GM20431 (cell line): ENCODE results near the gene CALB2.
"Not testable (repeated sequence)": the region's sequence is repeated elsewhere in the genome, so short reads cannot be mapped to it uniquely, and the experiment has no call there.

Experiments used
- in situ Hi-C: fragments of 300-500 bp; cut with MseI, MboI; formaldehyde crosslinking; loops from one replicate; pipeline ENCODE4 v1.15.0; 2020; ENCODE audit warnings: low sequenced_read_pairs; ENCODE audit not compliant: unreplicated experiment

The CALB2 gene, protein sequence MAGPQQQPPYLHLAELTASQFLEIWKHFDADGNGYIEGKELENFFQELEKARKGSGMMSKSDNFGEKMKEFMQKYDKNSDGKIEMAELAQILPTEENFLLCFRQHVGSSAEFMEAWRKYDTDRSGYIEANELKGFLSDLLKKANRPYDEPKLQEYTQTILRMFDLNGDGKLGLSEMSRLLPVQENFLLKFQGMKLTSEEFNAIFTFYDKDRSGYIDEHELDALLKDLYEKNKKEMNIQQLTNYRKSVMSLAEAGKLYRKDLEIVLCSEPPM

GRCh38 chr16:71358464-71358998, at the start of gene CALB2:
Gene CALB2 (plus strand): TSS chr16:71358723. CDS start chr16:71358793, 70 bp downstream.
- in situ Hi-C loops = no loop called here

GRCh38 chr16:71311553-71312158, 46.9 kb upstream of the CALB2 start:
- in situ Hi-C loops = no loop called here

DNA sequence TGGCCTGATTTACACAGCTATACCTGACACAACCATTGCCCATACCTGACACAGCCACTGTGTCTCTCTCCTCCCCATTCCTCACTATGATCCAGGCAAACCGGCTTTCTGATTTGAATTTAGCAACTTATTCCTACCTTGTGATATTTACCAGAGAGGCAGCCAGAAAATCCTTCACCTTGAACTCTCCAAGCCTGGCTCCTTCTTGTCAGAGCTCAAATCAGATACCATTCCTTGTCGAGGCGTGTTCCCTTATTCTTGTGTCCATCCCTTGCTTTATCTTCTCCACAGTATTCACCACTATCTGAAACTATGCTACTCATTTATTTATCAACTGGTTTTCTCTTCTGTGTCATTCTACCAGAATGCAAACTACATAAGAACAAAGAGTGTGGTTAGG, 44.9 kb upstream of the CALB2 start:
- in situ Hi-C loops = not testable (repeated sequence)

DNA sequence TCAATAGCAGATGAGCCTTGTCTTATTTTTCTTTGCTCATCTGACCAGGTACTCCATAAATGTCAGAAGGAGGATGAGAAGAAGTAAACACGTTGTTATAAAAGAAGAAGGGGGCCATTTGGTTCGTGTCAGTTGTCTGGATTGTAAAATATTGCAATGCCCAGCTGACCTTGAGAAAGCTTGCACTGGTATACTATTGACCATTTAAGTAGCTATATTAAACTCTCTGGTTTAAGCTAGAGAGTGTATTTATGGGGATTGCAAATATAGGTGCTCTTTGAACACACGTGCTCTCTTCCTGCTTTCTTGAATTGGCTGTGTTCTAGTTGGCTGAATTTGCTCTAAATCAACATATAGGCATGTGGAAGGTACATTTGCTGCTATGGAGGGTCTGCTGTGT, 43.3 kb upstream of the CALB2 start:
- in situ Hi-C loops = no loop called here

DNA sequence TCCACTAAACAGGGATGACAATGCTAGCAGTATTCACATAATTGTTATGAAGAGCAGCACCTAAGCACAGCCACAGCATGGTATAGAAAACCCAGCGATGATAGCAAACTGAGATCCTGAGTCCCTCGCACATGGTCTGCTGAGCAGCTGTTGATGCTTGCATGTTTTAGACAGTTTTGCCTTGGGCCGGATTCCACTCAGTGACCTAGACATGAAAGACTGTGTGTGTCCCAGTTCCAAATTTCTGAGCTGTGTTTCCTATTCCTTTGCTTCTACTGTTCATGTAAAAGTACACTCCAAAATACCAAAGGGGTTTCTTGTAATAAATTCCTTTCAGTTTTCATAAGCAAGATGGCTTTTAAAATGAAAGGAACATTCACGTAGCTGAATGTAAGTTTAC, 38.5 kb upstream of the CALB2 start:
- in situ Hi-C loops = no loop called here

DNA sequence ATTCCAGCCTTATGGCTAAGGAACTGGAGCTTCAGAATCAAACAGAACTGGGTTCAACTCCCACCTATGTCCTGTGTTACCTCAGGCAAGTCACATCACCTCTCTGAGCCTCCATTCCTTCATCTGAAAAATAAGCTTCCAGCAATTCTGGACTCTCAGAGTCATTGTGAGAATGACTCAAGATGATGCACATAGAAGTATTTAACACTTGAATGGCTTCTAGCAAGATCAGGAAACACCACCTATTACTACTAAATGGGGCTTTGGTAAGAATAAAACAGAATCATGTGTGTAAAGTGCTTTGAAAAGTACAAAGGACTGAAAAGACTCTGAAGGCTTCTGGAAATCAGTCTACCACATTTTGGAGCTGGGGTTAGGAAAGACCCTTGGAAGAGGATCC, 30.8 kb upstream of the CALB2 start:
- in situ Hi-C loops = no loop called here

- in situ Hi-C loops = no loop called here
These were observed 30.4 kb upstream of the CALB2 start for GRCh38 chr16:71328151-71328550.

DNA sequence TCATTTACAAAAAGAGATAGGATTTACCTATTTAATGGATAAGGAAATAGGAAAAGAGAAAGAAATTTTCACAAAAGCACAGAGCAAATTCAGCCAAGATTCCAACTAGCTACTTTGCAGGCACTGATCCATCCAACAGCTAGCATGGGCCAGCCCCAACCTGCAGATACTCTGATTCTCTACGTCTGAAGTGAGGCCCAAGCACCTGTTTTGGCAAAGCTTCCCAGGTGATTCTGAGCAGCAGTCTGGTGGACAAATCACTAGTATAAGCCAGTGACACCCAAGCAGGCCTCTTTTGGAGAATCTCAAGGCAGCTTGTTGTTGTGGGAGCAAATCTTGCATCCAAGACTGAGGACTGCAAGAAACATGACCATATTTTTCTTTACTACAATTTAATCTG, 20.9 kb upstream of the CALB2 start:
- in situ Hi-C loops = no loop called here

GRCh38 chr16:71338193-71338592, 20.3 kb upstream of the CALB2 start:
- in situ Hi-C loops = no loop called here

DNA sequence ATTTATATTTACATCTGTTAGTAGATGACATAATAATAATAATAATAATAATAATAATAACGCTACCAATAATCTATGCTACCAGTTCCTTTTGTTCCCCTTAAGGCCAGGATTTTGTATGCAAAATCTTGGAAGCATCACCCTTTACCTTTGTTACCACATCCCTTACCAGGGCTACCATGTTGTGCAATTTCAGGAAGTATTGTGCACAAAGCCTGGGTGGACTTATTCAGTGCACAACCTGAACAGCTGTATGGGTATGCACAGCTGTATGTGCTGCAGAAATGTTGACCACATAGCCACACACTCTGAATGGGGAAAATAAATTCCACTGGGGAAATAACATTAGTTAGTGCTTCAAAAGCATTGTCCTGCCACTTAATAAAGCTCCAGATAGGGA, 19.9 kb upstream of the CALB2 start:
- in situ Hi-C loops = no loop called here

GRCh38 chr16:71339236-71340171, 19.0 kb upstream of the CALB2 start:
- in situ Hi-C loops = no loop called here

DNA sequence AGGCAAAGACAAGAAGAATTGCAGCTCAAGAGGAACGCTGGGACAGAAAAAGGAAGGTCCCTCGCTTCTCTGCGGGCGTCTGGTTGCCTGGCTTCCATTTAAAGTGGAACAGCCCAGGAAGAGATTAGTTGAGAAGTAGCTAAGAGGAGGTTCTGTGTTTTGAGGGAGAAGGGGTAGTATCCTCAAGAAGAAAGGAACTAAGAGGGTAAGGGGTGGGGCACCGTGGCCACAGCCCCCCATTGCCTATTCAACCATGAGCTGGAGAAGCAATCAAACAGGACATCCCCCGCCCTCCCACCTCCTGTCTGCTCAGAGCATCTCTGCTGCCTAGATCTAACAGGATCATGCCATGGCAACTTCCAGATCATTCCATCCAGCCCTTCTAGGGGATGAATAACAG, 18.1 kb upstream of the CALB2 start:
- in situ Hi-C loops = no loop called here

DNA sequence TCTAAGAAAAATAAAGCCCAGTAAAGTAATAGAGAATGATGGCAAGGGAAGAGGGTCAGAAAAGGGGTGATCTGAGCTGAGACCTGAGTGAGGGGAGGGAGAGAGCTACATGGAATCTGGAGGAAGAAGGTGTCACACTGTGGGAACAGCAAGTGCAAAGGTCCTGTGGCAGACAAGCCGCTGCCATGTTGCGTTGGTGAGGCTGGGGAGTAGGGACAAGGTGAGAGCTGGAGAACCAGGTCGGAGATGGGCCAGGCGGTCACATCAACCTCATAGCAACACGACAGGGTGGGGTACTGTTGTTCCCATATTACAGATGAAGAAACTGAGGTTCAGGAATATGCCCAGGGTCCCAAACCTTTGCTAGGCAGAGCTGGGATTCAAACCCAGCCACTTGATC, 16.6 kb upstream of the CALB2 start:
- in situ Hi-C loops = no loop called here

GRCh38 chr16:71343078-71343477, 15.4 kb upstream of the CALB2 start:
- in situ Hi-C loops = no loop called here

DNA sequence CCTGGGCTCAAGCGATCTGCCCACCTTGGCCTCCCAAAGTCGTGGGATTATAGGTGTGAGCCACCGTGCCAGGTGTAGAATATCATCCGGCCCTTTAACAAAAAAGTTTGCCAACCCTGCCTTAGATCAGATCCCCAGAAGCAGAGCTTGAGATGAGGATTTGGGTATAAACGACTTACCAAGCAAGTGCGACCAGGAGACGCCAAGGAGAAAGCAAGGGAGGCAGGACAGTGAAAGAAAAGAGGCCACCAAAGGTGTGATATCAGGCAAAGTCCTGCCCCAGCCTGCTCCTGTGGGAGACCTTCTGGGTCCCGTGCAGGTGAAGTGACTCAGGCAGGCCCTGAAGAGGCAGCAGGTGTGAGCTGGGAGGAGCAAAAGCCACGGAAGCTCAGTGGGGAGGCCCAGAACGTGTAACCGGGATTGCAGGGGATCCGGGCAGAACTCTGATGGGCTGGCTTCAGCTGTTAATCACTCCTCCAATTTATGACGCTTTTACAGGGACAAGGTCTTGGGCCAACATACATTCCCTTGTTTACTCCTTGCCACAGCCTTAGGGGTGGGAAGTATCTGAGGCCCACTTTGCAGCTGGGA, 14.1 kb upstream of the CALB2 start:
- in situ Hi-C loops = no loop called here

GRCh38 chr16:71345031-71345430, 13.5 kb upstream of the CALB2 start:
- in situ Hi-C loops = no loop called here

- in situ Hi-C loops = no loop called here
These were observed 11.4 kb upstream of the CALB2 start for GRCh38 chr16:71347146-71347545.

- in situ Hi-C loops = no loop called here
These were observed 10.0 kb upstream of the CALB2 start for GRCh38 chr16:71348262-71349085.

- in situ Hi-C loops = no loop called here
These were observed 7.5 kb upstream of the CALB2 start for GRCh38 chr16:71350821-71351557.
